ENCODE measurements around the gene PRPS1.

Gene PRPS1

DNA sequence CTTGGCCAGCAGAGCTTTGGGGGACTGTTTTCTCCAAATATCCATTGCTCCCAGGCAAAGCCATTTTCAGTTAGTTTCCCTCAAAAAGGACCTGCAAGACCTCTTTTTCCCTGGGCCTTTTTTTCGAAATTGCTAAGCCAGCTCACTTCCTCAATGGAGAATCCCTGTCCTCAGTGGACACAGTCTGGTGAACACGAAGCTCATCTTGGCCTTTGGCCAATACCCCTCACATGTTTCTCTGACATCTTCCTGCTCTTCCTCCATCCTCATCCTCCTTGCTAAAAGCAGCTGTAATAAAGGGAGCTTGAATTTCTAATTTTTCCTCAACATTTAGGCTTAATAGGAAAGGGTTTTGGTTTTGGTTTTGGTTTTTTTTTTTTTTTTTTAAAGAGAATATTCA is 17.6 kb upstream of the PRPS1 start:
- DNase-seq (ENCODE audit: low read depth) = no peak
- H3K4me3 ChIP-seq (ENCODE audit: low read length) = no peak overlapping the region
- TF ChIP-seq CTCF (conservative IDR thresholded peaks at IDR 0.05; ENCODE audit: low read depth, low read length) = no peak

- no peak for DNase-seq (ENCODE audit: low read depth)
- H3K4me3 ChIP-seq (ENCODE audit: low read length) = no peak overlapping the region
- no peak for TF ChIP-seq CTCF (conservative IDR thresholded peaks at IDR 0.05; ENCODE audit: low read depth, low read length)
Measured at GRCh38 chrX:107619885-107620322, 8.4 kb upstream of the PRPS1 start.

GRCh38 chrX:107624893-107625292 is 3.4 kb upstream of the PRPS1 start:
- no peak overlapping the region for H3K4me3 ChIP-seq (ENCODE audit: low read length)
- DNase-seq (ENCODE audit: low read depth) = no peak
- TF ChIP-seq CTCF (conservative IDR thresholded peaks at IDR 0.05; ENCODE audit: low read depth, low read length) = no peak

- H3K4me3 ChIP-seq (ENCODE audit: low read length) = no peak overlapping the region
- TF ChIP-seq CTCF (conservative IDR thresholded peaks at IDR 0.05; ENCODE audit: low read depth, low read length) = no peak
- no peak for DNase-seq (ENCODE audit: low read depth)
Measured at GRCh38 chrX:107625739-107626138, 2.6 kb upstream of the PRPS1 start.

DNA sequence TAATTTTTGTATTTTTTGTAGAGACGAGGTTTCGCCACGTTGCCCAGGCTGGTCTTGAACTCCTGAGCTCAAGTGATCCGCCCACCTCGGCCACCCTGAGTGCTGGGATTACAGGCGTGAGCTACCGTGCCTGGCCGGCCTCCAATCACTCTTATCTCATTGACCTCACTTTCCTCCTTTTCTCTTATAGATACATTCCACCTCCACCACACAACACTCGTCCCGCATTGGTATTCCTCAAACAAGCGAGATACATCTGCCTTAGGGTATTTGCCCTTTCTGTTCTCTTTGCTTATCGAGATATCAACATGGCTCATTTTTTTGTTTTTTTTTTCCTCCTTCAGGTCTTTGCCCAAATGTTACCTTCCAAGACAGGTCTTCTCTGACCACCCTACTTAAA is 1.8 kb upstream of the PRPS1 start:
- DNase-seq (ENCODE audit: low read depth) = no peak
- no peak for TF ChIP-seq CTCF (conservative IDR thresholded peaks at IDR 0.05; ENCODE audit: low read depth, low read length)
- H3K4me3 ChIP-seq (ENCODE audit: low read length) = no peak overlapping the region

DNA sequence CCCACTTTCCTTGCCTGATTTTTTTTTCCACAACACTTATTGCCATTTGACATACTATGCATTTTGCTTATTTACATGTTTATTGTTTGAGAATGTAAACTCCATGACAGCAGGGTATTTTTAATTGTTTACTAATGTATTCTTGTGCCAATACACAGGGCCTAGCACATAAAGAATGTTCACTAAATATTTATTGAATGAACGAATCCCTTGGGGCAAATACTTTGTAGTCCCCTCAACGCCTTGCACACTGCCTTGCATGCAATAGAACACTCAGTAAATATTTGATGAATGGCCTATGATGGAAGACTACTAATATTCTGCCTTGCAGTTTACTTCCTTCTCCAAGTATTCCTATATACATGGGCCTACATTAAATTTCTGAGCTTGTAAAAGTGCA is 1.4 kb upstream of the PRPS1 start:
- no peak for TF ChIP-seq CTCF (conservative IDR thresholded peaks at IDR 0.05; ENCODE audit: low read depth, low read length)
- DNase-seq (ENCODE audit: low read depth) = no peak
- H3K4me3 ChIP-seq (ENCODE audit: low read length) = no peak overlapping the region

DNA sequence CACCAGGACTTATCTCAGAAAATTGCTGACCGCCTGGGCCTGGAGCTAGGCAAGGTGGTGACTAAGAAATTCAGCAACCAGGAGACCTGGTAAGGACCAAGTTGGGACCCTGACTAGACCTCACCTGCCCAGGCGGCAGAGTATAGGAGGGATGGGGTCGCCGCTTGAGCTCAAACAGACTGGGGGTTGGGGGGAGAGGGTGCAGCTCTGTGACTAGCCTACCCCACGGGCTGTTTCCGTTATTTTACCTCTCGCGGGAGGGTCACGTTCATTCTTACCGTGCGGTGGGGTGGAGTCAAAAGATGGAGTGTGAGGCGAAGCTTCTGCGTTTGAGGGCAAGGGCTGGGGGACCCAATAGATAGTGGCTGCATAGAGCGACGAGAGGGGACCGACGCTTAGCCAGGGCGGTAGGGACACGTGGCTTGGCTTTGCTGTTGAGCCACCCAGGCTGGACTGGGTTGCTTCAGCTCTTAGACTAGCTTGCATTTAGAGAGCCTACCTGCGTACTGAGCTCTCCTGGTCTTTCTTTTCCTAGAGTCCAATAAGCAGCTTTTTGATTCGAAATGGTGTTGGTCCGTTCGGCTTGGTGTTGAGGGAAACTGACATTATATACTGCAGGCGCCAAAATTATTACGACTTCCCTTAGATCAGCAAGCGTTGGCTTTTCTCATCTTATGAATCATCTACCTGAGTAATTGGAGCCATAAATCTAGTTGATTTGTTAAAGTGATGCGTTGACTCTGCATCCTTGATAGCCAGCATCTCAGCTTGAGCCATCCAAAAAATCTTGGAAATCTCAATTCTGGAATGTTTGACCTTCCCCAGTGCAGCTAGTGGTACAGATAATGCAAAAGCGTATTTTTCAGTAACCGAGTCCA is 591 bp downstream of the PRPS1 start:
- TF ChIP-seq CTCF (conservative IDR thresholded peaks at IDR 0.05; ENCODE audit: low read depth, low read length) = no peak
- H3K4me3 ChIP-seq (ENCODE audit: low read length) = peak overlapping the region; percentile 82
- DNase-seq (ENCODE audit: low read depth) = no peak

Data from retinal pigment epithelial cell (primary cell).